B cell (primary cell): ENCODE results near the gene UBASH3B. TPM values are rescaled to one million over a fixed set of nuclear protein-coding genes. Genes with fewer than 3 reads are reported as not detected.

Source experiments
- ATAC-seq: fragments of 200-7000 bp; cut with Tn5 transposase; one replicate; pipeline ENCODE4 v1.10.0; 2021; ENCODE audit warnings: low read depth, mild to moderate bottlenecking, moderate number of reproducible peaks, moderate library complexity
- CTCF ChIA-PET: fragments of 350-600 bp; sonication (Branson Sonifier 250); formaldehyde crosslinking; loops from one replicate; lab custom pipeline; 2021; ENCODE audit warnings: antibody characterized with exemption, inconsistent platforms; lab: Charles Lee
- POLR2A ChIA-PET: fragments of 350-600 bp; sonication (Branson Sonifier 250); formaldehyde crosslinking; loops from one replicate; lab custom pipeline; 2021; ENCODE audit warnings: antibody characterized with exemption; lab: Charles Lee
- DNase-seq: peaks from one replicate; pipeline ENCODE4 v3.0.0; 2013
- H2AFZ ChIP-seq: 2 replicates; pipeline ENCODE4 v1.6.1; 2012; ENCODE audit warnings: mild to moderate bottlenecking, low read depth, low read length; ENCODE audit not compliant: insufficient read depth, poor library complexity, severe bottlenecking
- H3K27ac ChIP-seq, 2 donors: 1 replicate in 1 of 2; 2 replicates in 1 of 2; pipeline ENCODE4 v1.5.1; 2012 to 2013; ENCODE audit warnings: low read length in 2 of 2, mild to moderate bottlenecking in 2 of 2, moderate library complexity in 1 of 2
- H3K27me3 ChIP-seq, 4 experiments: fragments of 200-600 bp in 1 of 4; sonication (generic) in 1 of 4; replicated peaks in 1 of 4; 1 replicate in 2 of 4; 2 replicates in 2 of 4; pipeline versions ENCODE4 v1.6.1 to v1.7.0; 2013 to 2016; ENCODE audit warnings: low read length in 3 of 4, mild to moderate bottlenecking in 2 of 4, mixed read lengths in 1 of 4, moderate library complexity in 1 of 4; ENCODE audit not compliant: insufficient read depth in 4 of 4, control insufficient read depth in 3 of 4; ENCODE audit errors: control extremely low read depth in 1 of 4
- H3K36me3 ChIP-seq, 2 experiments: replicated peaks in 1 of 2; 1 replicate in 1 of 2; 2 replicates in 1 of 2; pipeline versions ENCODE4 v1.6.1 to v1.7.1; 2013; ENCODE audit warnings: low read length in 1 of 2; ENCODE audit not compliant: insufficient read depth in 2 of 2, control insufficient read depth in 1 of 2; ENCODE audit errors: control extremely low read depth in 1 of 2, extremely low read depth in 1 of 2
- H3K4me1 ChIP-seq, 2 donors: fragments of 200-600 bp in 1 of 2; sonication (generic) in 1 of 2; 1 replicate in 1 of 2; 2 replicates in 1 of 2; pipeline versions ENCODE4 v1.5.1 to v1.6.1; 2013 to 2017; ENCODE audit warnings: low read length in 2 of 2; ENCODE audit not compliant: control insufficient read depth in 2 of 2, insufficient read depth in 2 of 2
- H3K4me2 ChIP-seq: replicated peaks from 2 replicates; pipeline ENCODE3; 2012; ENCODE audit warnings: mild to moderate bottlenecking, low read depth, low read length; ENCODE audit not compliant: poor library complexity, severe bottlenecking
- H3K4me3 ChIP-seq, 5 experiments: fragments of 200-600 bp in 1 of 5; sonication (generic) in 1 of 5; 1 replicate in 3 of 5; 2 replicates in 2 of 5; pipeline versions ENCODE4 v1.5.1 to v1.7.0; 2011 to 2016; ENCODE audit warnings: low read length in 4 of 5, mild to moderate bottlenecking in 4 of 5, low read depth in 2 of 5, control low read depth in 1 of 5, moderate library complexity in 1 of 5; ENCODE audit not compliant: insufficient read depth in 1 of 5; ENCODE audit errors: control extremely low read depth in 1 of 5, extremely low read depth in 1 of 5
- H3K79me2 ChIP-seq: fragments of 200-600 bp; sonication (generic); one replicate; pipeline ENCODE4 v1.6.0; 2016; ENCODE audit warnings: low read length; ENCODE audit not compliant: control insufficient read depth, insufficient read depth
- H3K9ac ChIP-seq: fragments of 200-600 bp; sonication (generic); 2 replicates; pipeline ENCODE4 v1.6.1; 2017; ENCODE audit warnings: mild to moderate bottlenecking, low read length, moderate library complexity
- H3K9me3 ChIP-seq, 3 donors: one replicate each; pipeline versions ENCODE4 v1.6.1 to v1.7.1; 2013; ENCODE audit warnings: low read length in 2 of 3; ENCODE audit not compliant: control insufficient read depth in 2 of 3, insufficient read depth in 1 of 3; ENCODE audit errors: control extremely low read depth in 1 of 3
- H4K20me1 ChIP-seq: 2 replicates; pipeline ENCODE4 v1.6.0; 2012; ENCODE audit warnings: mild to moderate bottlenecking, low read length; ENCODE audit not compliant: insufficient read depth, control insufficient read depth, poor library complexity, severe bottlenecking
- H3K27ac Mint-ChIP-seq: one replicate; pipeline ENCODE4 v1.8.0; 2021; ENCODE audit warnings: mixed read lengths
- H3K27me3 Mint-ChIP-seq: one replicate; pipeline ENCODE4 v1.8.0; 2021; ENCODE audit warnings: mixed read lengths
- H3K4me1 Mint-ChIP-seq: one replicate; pipeline ENCODE4 v1.8.0; 2021; ENCODE audit warnings: mixed read lengths
- H3K4me3 Mint-ChIP-seq: one replicate; pipeline ENCODE4 v1.8.0; 2021; ENCODE audit warnings: mixed read lengths
- H3K9me3 Mint-ChIP-seq: one replicate; pipeline ENCODE4 v1.8.0; 2022; ENCODE audit warnings: mixed read lengths; ENCODE audit not compliant: insufficient read depth
- CTCF ChIP-seq: fragments of 200-600 bp; IDR thresholded peaks from one replicate; pipeline ENCODE4 v1.8.0; 2022; ENCODE audit warnings: antibody characterized with exemption, mild to moderate bottlenecking
- EZH2 ChIP-seq: IDR thresholded peaks from 2 replicates; pipeline ENCODE4 v1.6.1; 2012; ENCODE audit warnings: borderline replicate concordance, low read depth, mild to moderate bottlenecking, moderate library complexity, low read length; ENCODE audit not compliant: insufficient read depth, poor library complexity, severe bottlenecking
- WGBS: methylation state at CpG from one replicate; pipeline ENCODE4 v1.1.5; 2013; ENCODE audit warnings: missing lambda C conversion rate; ENCODE audit not compliant: insufficient coverage; 5-methylcytosine and 5-hydroxymethylcytosine counted together
- intact Hi-C: fragments of 100-400 bp; cut with micrococcal nuclease; formaldehyde crosslinking; loops from one replicate; pipeline ENCODE4 v1.10.0; 2022
- polyA plus RNA-seq: library from polyadenylated mRNA; depleted of rRNA; stranded (reverse); fragments of >200 nt; gene quantifications from 2 replicates; pipeline ENCODE4 v1.2.3, GENCODE V29; 2012
- total RNA-seq, 2 donors: library from RNA; stranded (reverse); fragments of 120-200 nt in 1 of 2; gene quantifications; 1 replicate in 1 of 2; 2 replicates in 1 of 2; pipeline versions ENCODE4 v1.2.3 to v1.2.4, GENCODE V29; 2013 to 2022

The UBASH3B gene
- total and polyA plus RNA-seq, 2 donors (not counting 1 experiment from before 2014, with no cell fraction given): 2.3 to 3.6 TPM

- Mint-ChIP-seq H3K27me3 (peaks cover 17% of the 10 kb centered on the region), H3K27ac (no peak overlapping the region), H3K4me1 (peaks cover 8% of the 10 kb centered on the region), H3K4me3 (no peak overlapping the region), H3K9me3 (peaks cover 9% of the 10 kb centered on the region)
- no peaks in the 10 kb centered on the region for H3K79me2 ChIP-seq
- no peak overlapping the region for H3K4me2 ChIP-seq
- H2AFZ ChIP-seq: no peak overlapping the region
- intact Hi-C loops: no loop called here
- H3K27ac ChIP-seq: no peak overlapping the region
- H3K36me3 ChIP-seq: no peaks in the 10 kb centered on the region
- H3K4me1 ChIP-seq: peaks cover 6 to 8% of the 10 kb centered on the region in 2 donors
- CTCF ChIA-PET: interaction anchor here (1.3 to 4.5 kb wide), 2 partner anchors 25 to 31 kb away, joined by 6 to 23 read pairs; no protein-coding TSS in a partner anchor
- ATAC-seq (no peak), DNase-seq (no peak)
- H3K27me3 ChIP-seq: no peaks in the 10 kb centered on the region
- no peaks in the 10 kb centered on the region for H4K20me1 ChIP-seq
- peaks cover 5 to 17% (median 11%) of the 10 kb centered on the region in 3 donors for H3K9me3 ChIP-seq
- H3K9ac ChIP-seq: no peak overlapping the region
- TF ChIP-seq EZH2 (no peak), CTCF (no peak)
- H3K4me3 ChIP-seq: no peak overlapping the region
- POLR2A ChIA-PET: no interaction called here
Observed at GRCh38 chr11:122821169-122821568, 165.6 kb downstream of the UBASH3B start.

DNA sequence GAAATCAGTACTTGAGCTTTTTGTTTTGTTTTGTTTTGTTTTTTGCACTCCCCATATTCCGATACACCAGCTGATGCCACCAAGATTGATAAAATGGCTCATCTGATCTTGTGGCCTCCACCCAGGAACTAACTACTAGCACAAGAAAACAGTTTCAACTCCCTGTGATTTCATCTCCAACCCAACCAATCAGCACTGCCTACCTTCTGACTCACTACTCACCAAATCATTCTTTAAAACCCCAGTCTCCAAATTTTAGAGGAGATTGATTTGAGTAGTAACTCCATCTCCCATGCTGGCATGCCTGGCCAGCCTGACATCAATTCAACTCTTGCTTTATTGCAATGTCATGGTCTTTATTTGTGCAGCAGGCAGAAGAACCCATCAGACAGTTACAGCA lies 166.7 kb downstream of the UBASH3B start:
- POLR2A ChIA-PET: no interaction called here

More for the DNA sequence above, 166.7 kb downstream of the UBASH3B start:
- H3K9ac ChIP-seq: no peak overlapping the region
- H3K4me3 Mint-ChIP-seq: no peak overlapping the region
- no peaks in the 10 kb centered on the region for H3K4me1 Mint-ChIP-seq
- H3K79me2 ChIP-seq: no peaks in the 10 kb centered on the region
- H3K9me3 ChIP-seq: peaks cover 5 to 17% (median 11%) of the 10 kb centered on the region in 3 donors
- no peaks in the 10 kb centered on the region for H3K36me3 ChIP-seq
- peaks cover 0 to under 1% of the 10 kb centered on the region in 2 donors for H3K4me1 ChIP-seq
- no peak overlapping the region for H3K4me3 ChIP-seq
- DNase-seq (no peak), ATAC-seq (no peak)
- WGBS: 100% methylated on average over 1 of the region's 1 CpG
- TF ChIP-seq CTCF (no peak), EZH2 (no peak)
- intact Hi-C loops: no loop called here
- CTCF ChIA-PET: interaction anchor here (1.3 to 4.5 kb wide), 2 partner anchors 26 to 30 kb away, joined by 6 to 23 read pairs; no protein-coding TSS in a partner anchor
- no peaks in the 10 kb centered on the region for H3K27me3 ChIP-seq
- no peaks in the 10 kb centered on the region for H4K20me1 ChIP-seq
- no peak overlapping the region for H3K27ac Mint-ChIP-seq
- H3K27me3 Mint-ChIP-seq: peaks cover 20% of the 10 kb centered on the region
- no peak overlapping the region for H3K27ac ChIP-seq
- H3K4me2 ChIP-seq: no peak overlapping the region
- no peak overlapping the region for H2AFZ ChIP-seq
- H3K9me3 Mint-ChIP-seq: peaks cover 9% of the 10 kb centered on the region
